ENCODE results near the gene PLCL2. TPM values are rescaled to one million over a fixed set of nuclear protein-coding genes. Genes with fewer than 3 reads are reported as not detected.

PLCL2 gene
- total RNA-seq, 1 donor from 2014 or later = 12.8 TPM

DNA sequence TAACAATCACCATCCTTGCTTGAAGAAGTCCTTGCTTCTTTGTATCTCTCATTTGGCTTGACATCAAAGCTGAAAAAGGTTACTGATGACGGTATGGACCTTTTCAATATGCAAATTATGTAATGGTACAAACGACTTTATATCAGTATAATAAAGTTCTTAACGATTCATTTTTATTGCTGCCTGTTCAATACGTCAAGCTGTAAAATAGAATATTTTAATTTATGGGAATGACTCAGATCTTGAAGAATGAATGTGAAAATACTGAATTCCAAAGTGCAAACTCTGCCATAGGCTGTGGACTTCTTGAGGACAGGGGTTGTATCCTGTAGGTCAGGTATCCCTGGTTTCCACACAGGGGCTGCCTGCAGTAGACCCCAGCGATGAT lies 156.2 kb downstream of the PLCL2 start:
- Mint-ChIP-seq H3K27me3 (ENCODE audit: low read depth) (no peaks in the 10 kb centered on the region), H3K4me1 (ENCODE audit: low read depth) (peaks cover 47% of the 10 kb centered on the region), H3K4me3 (ENCODE audit: low read depth) (no peak overlapping the region), H3K36me3 (ENCODE audit: low read depth) (peaks cover 30% of the 10 kb centered on the region), H3K27ac (no peak overlapping the region), H3K9me3 (no peaks in the 10 kb centered on the region)
- intact Hi-C loops (cut with micrococcal nuclease) = loop anchor here (5.0 to 10.0 kb wide), 2 partner anchors 36 to 216 kb away; no protein-coding TSS in a partner anchor
- DNase-seq (ENCODE audit: low spot score) = no peak

- H3K4me1 Mint-ChIP-seq (ENCODE audit: low read depth) = peaks cover 54% of the 10 kb centered on the region
- H3K4me3 Mint-ChIP-seq (ENCODE audit: low read depth) = no peak overlapping the region
- peaks cover 9% of the 10 kb centered on the region for H3K9me3 Mint-ChIP-seq
- intact Hi-C loops (cut with micrococcal nuclease) = loop anchor here (1.0 to 10.0 kb wide), 6 partner anchors 14 to 448 kb away; no protein-coding TSS in a partner anchor
- DNase-seq (ENCODE audit: low spot score) = no peak
- peaks cover 63% of the 10 kb centered on the region for H3K36me3 Mint-ChIP-seq (ENCODE audit: low read depth)
- no peaks in the 10 kb centered on the region for H3K27me3 Mint-ChIP-seq (ENCODE audit: low read depth)
- peak overlapping the region; percentile 20 for H3K27ac Mint-ChIP-seq
Measured at GRCh38 chr3:17044855-17045254, 160.1 kb downstream of the PLCL2 start.

DNA sequence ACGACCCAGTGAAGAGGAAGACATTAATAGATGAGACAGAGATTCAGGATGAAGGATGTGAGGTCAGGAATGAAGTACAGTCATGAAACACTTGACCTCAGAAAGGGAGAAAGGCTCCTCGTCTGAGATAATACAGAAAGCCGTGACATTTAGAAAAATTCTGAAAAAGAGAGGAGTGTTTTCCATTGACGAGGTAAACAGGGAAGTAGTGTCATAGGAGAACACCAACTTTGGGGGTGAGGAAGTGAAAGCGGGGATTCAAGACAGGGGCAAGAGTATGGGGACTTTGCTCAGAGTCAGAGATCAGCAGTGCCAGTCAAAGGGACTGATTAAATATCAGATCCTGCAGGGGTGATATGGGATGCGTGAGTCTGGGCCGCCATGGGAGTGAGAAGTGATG lies 160.9 kb downstream of the PLCL2 start:
- Mint-ChIP-seq H3K4me1 (ENCODE audit: low read depth) (peaks cover 53% of the 10 kb centered on the region), H3K9me3 (peaks cover 16% of the 10 kb centered on the region), H3K27ac (no peak overlapping the region), H3K27me3 (ENCODE audit: low read depth) (no peaks in the 10 kb centered on the region), H3K36me3 (ENCODE audit: low read depth) (peaks cover 70% of the 10 kb centered on the region), H3K4me3 (ENCODE audit: low read depth) (no peak overlapping the region)
- no peak for DNase-seq (ENCODE audit: low spot score)
- intact Hi-C loops (cut with micrococcal nuclease) = loop anchor here (1.0 to 10.0 kb wide), 5 partner anchors 15 to 449 kb away; no protein-coding TSS in a partner anchor

GRCh38 chr3:17046623-17047022 lies 161.9 kb downstream of the PLCL2 start:
- no peaks in the 10 kb centered on the region for H3K27me3 Mint-ChIP-seq (ENCODE audit: low read depth)
- peaks cover 52% of the 10 kb centered on the region for H3K4me1 Mint-ChIP-seq (ENCODE audit: low read depth)
- DNase-seq (ENCODE audit: low spot score) = no peak
- no peak overlapping the region for H3K4me3 Mint-ChIP-seq (ENCODE audit: low read depth)
- intact Hi-C loops (cut with micrococcal nuclease) = loop anchor here (10.0 kb wide), 1 partner anchor 222 kb away; no protein-coding TSS in a partner anchor
- peaks cover 71% of the 10 kb centered on the region for H3K36me3 Mint-ChIP-seq (ENCODE audit: low read depth)
- H3K27ac Mint-ChIP-seq = peak overlapping the region; percentile 0
- peaks cover 19% of the 10 kb centered on the region for H3K9me3 Mint-ChIP-seq

DNA sequence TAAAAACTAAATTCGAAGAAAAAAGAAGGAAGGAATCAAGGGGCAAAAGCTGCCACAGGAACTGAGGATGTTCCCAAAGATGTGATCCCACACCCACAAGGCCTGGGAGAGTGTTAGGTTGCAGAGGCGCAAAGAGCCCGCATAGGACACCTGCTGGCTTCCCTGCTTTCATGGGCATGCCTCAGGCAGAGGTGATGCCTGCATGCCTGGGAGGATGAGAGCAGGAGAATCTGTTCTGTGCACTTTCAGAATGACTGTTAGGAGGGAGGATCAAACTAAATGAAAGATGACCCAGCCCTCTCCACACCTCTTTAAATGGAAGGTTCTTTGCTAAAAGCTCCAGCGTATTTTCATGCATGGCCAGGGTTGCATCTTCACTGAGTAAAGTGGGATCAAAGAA lies 162.4 kb downstream of the PLCL2 start:
- Mint-ChIP-seq H3K27me3 (ENCODE audit: low read depth) (no peaks in the 10 kb centered on the region), H3K36me3 (ENCODE audit: low read depth) (peaks cover 77% of the 10 kb centered on the region), H3K9me3 (peaks cover 23% of the 10 kb centered on the region), H3K27ac (no peak overlapping the region), H3K4me1 (ENCODE audit: low read depth) (peaks cover 52% of the 10 kb centered on the region), H3K4me3 (ENCODE audit: low read depth) (no peak overlapping the region)
- no peak for DNase-seq (ENCODE audit: low spot score)
- intact Hi-C loops (cut with micrococcal nuclease) = loop anchor here (10.0 kb wide), 1 partner anchor 222 kb away; no protein-coding TSS in a partner anchor

DNA sequence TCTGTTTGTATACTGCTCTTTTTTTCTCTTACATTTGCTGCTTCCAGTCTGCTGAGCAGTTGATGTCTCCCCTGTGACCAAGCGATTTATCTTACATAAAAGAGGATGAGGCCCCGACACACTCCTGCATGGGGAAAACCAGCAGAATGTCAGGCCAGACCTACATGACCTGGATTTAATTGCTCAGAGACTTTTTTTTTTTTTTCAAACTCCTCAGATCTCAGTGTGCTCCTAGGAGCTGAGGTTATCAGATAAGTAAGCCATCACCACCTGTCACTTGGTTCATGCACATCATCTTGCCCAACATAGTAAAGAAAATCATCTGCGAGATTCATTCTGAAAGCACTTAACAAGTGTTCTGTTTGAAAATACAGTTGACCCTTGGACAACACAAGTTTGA lies 163.1 kb downstream of the PLCL2 start:
- intact Hi-C loops (cut with micrococcal nuclease) = loop anchor here (10.0 kb wide), 1 partner anchor 223 kb away; no protein-coding TSS in a partner anchor
- Mint-ChIP-seq H3K9me3 (peaks cover 23% of the 10 kb centered on the region), H3K4me1 (ENCODE audit: low read depth) (peaks cover 47% of the 10 kb centered on the region), H3K36me3 (ENCODE audit: low read depth) (peaks cover 77% of the 10 kb centered on the region), H3K27me3 (ENCODE audit: low read depth) (no peaks in the 10 kb centered on the region), H3K27ac (peak overlapping the region; percentile 13), H3K4me3 (ENCODE audit: low read depth) (no peak overlapping the region)
- no peak for DNase-seq (ENCODE audit: low spot score)

DNA sequence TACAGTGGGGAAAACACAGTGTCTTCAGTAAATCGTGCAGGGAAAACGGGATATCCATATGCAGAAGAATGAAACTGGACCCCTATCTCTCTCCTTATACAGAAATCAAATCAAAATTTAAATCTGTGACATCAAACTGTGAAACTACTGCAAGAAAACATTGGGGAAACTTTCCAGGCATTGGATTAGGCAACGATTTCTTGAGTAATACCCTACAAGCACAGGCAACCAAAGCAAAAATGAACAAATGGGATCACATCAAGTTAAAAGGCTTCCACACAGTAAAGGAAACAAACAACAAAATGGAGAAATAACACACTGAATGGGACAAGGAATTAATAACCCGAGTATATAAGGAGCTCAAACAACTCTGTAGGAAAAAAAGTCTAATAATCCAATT lies 165.3 kb downstream of the PLCL2 start:
- H3K27ac Mint-ChIP-seq = no peak overlapping the region
- peaks cover 45% of the 10 kb centered on the region for H3K4me1 Mint-ChIP-seq (ENCODE audit: low read depth)
- no peaks in the 10 kb centered on the region for H3K27me3 Mint-ChIP-seq (ENCODE audit: low read depth)
- peaks cover 88% of the 10 kb centered on the region for H3K36me3 Mint-ChIP-seq (ENCODE audit: low read depth)
- H3K4me3 Mint-ChIP-seq (ENCODE audit: low read depth) = no peak overlapping the region
- intact Hi-C loops (cut with micrococcal nuclease) = no loop called here
- H3K9me3 Mint-ChIP-seq = peaks cover 43% of the 10 kb centered on the region
- no peak for DNase-seq (ENCODE audit: low spot score)

DNA sequence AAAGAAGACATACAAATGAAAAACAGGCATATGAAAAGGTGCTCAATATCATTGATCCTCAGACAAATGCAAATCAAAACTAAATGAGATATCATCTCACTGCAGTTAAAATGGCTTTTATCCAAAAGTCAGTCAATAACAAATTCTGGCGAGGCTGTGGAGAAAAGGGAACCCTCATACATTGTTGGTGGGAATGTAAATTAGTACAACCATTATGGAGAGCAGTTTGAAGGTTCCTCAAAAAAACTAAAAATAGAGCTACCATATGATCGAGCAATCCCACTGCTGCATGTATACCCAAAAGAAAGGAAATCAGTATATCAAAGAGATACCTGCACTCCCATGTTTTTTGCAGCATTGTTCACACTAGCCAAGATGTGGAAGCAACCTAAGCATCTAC lies 165.8 kb downstream of the PLCL2 start:
- Mint-ChIP-seq H3K4me1 (ENCODE audit: low read depth) (peaks cover 45% of the 10 kb centered on the region), H3K36me3 (ENCODE audit: low read depth) (peaks cover 84% of the 10 kb centered on the region), H3K4me3 (ENCODE audit: low read depth) (no peak overlapping the region), H3K9me3 (peaks cover 43% of the 10 kb centered on the region), H3K27me3 (ENCODE audit: low read depth) (no peaks in the 10 kb centered on the region), H3K27ac (no peak overlapping the region)
- intact Hi-C loops (cut with micrococcal nuclease) = no loop called here
- DNase-seq (ENCODE audit: low spot score) = no peak

DNA sequence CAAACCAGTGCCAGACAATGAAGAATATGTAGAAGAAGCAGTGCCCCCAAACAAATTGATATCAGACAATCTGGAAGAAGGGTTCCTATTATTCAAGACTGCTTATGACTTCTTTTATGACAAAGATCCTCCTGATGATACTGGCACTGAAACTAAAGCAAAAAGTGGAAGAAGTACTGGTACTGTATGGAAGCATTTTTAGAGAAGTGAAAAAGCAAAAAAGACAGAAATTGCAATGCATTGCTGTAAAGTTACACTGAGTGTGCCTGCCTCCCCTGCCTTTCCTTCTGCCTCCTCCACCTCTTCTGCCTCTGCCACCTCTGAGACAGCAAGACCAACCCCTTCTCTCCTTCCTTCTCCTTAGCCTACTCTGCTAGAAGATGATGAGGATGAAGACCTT lies 167.6 kb downstream of the PLCL2 start:
- H3K9me3 Mint-ChIP-seq = peaks cover 43% of the 10 kb centered on the region
- H3K27me3 Mint-ChIP-seq (ENCODE audit: low read depth) = no peaks in the 10 kb centered on the region
- no peak overlapping the region for H3K4me3 Mint-ChIP-seq (ENCODE audit: low read depth)
- intact Hi-C loops (cut with micrococcal nuclease) = no loop called here
- H3K4me1 Mint-ChIP-seq (ENCODE audit: low read depth) = peaks cover 32% of the 10 kb centered on the region
- H3K27ac Mint-ChIP-seq = no peak overlapping the region
- no peak for DNase-seq (ENCODE audit: low spot score)
- peaks cover 76% of the 10 kb centered on the region for H3K36me3 Mint-ChIP-seq (ENCODE audit: low read depth)

- H3K9me3 Mint-ChIP-seq = peaks cover 37% of the 10 kb centered on the region
- no peaks in the 10 kb centered on the region for H3K27me3 Mint-ChIP-seq (ENCODE audit: low read depth)
- H3K4me1 Mint-ChIP-seq (ENCODE audit: low read depth) = peaks cover 22% of the 10 kb centered on the region
- no peak overlapping the region for H3K4me3 Mint-ChIP-seq (ENCODE audit: low read depth)
- intact Hi-C loops (cut with micrococcal nuclease) = no loop called here
- DNase-seq (ENCODE audit: low spot score) = no peak
- peaks cover 72% of the 10 kb centered on the region for H3K36me3 Mint-ChIP-seq (ENCODE audit: low read depth)
- peak overlapping the region; percentile 17 for H3K27ac Mint-ChIP-seq
Measured at GRCh38 chr3:17054301-17054981, 169.7 kb downstream of the PLCL2 start.

DNA sequence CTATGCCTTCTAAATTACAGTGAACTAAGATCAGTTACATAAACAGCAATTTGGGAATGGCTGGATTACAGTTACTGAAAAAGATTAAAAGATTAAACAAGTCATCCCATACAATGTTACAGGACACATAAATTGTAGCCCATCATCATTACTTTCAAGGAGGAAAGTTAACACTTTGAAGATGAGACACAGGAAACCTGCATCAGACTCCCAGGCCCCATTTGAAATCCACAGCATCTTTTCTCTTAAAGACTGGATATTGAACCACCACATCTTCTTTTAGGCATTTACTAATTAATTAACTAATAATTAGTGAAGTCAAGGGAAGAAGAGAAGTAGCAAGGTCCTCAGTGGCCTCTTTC lies 170.2 kb downstream of the PLCL2 start:
- Mint-ChIP-seq H3K27me3 (ENCODE audit: low read depth) (no peaks in the 10 kb centered on the region), H3K9me3 (peaks cover 33% of the 10 kb centered on the region), H3K27ac (peak overlapping the region; percentile 17), H3K4me3 (ENCODE audit: low read depth) (no peak overlapping the region), H3K4me1 (ENCODE audit: low read depth) (peaks cover 22% of the 10 kb centered on the region), H3K36me3 (ENCODE audit: low read depth) (peaks cover 72% of the 10 kb centered on the region)
- DNase-seq (ENCODE audit: low spot score) = no peak
- intact Hi-C loops (cut with micrococcal nuclease) = no loop called here

DNA sequence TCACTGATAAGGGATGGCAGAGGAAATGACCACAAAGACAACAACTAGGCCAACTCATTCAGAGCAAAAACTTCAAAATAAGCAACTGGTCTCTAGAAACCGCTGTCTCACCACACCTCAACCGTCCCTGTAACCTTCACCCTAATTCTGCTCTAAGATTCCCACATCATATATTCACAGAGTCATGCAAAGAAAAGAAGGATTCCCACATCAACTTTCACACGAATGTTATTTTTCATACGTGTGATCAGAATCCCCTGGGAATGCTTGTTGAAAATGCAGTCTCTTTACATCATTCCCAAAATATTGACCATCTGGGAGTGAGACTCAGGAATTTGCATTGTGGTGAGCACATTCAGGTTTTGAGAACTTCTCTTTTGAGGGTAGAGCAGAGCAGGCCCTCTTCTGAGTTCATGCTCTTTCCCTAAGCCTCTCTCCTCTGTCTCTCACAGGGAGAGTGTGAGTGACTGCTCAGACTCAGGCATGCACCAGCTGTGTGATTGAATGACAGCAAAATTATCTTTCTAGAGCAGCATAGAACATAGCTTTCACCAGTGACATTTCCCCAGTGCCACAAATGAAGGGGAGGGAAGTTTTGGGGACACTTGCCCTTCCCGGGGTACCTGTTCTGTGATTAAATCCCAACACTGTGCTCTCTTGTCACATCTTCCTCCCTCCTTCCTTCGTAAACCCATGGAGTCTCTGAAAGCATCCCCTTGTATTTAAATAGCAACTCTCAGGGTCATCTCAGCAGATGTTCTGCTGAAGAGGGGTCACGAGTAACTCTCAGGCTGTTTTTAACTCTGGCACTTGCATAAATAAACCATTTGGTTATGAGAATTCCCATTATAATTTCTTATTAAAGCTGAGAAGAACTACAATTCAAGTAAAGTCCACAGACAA lies 170.9 kb downstream of the PLCL2 start:
- no peak overlapping the region for H3K4me3 Mint-ChIP-seq (ENCODE audit: low read depth)
- H3K4me1 Mint-ChIP-seq (ENCODE audit: low read depth) = peaks cover 22% of the 10 kb centered on the region
- intact Hi-C loops (cut with micrococcal nuclease) = no loop called here
- peaks cover 28% of the 10 kb centered on the region for H3K9me3 Mint-ChIP-seq
- no peak overlapping the region for H3K27ac Mint-ChIP-seq
- H3K27me3 Mint-ChIP-seq (ENCODE audit: low read depth) = no peaks in the 10 kb centered on the region
- no peak for DNase-seq (ENCODE audit: low spot score)
- H3K36me3 Mint-ChIP-seq (ENCODE audit: low read depth) = peaks cover 68% of the 10 kb centered on the region

DNA sequence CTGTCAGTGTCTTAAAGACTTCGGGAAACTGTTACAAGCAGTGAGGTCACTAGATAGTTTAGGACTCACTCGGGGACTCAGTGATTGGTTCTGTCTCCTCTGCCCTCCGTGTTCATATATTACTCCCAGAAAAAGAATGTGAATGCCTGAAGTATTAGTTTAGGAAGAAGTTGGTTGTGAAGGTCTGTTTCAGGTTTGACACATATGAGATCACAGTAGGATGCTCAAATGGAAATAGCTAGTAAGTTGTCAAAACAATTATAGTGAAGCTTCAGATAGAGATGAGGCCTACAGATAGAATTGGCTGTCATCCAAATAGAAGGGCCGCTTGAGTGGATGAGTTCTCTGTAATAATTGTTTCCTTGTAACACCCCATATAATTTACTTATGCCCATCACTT lies 172.6 kb downstream of the PLCL2 start:
- Mint-ChIP-seq H3K4me3 (ENCODE audit: low read depth) (no peak overlapping the region), H3K27me3 (ENCODE audit: low read depth) (no peaks in the 10 kb centered on the region), H3K9me3 (peaks cover 20% of the 10 kb centered on the region), H3K4me1 (ENCODE audit: low read depth) (peaks cover 22% of the 10 kb centered on the region), H3K27ac (no peak overlapping the region), H3K36me3 (ENCODE audit: low read depth) (peaks cover 64% of the 10 kb centered on the region)
- no peak for DNase-seq (ENCODE audit: low spot score)
- intact Hi-C loops (cut with micrococcal nuclease) = no loop called here
